MG63 (cell line): ENCODE measurements around the gene FSCN2. TPM values are rescaled to one million over a fixed set of nuclear protein-coding genes. Genes with fewer than 3 reads are reported as not detected.

Experiments
- DNase-seq: peaks from one replicate; pipeline ENCODE4 v3.0.0-alpha.2; 2020
- H3K27me3 ChIP-seq: fragments of 250-450 bp; sonication (Bioruptor Pico); 2 replicates; pipeline ENCODE4 v1.5.1; 2020; ENCODE audit warnings: mild to moderate bottlenecking, moderate library complexity
- H3K36me3 ChIP-seq: fragments of 250-450 bp; sonication (Bioruptor Pico); 2 replicates; pipeline ENCODE4 v1.5.1; 2020; ENCODE audit warnings: mild to moderate bottlenecking, moderate library complexity
- H3K4me3 ChIP-seq: fragments of 250-450 bp; sonication (Bioruptor Pico); 2 replicates; pipeline ENCODE4 v1.5.1; 2020; ENCODE audit warnings: mild to moderate bottlenecking, moderate library complexity
- H3K9me3 ChIP-seq: fragments of 250-450 bp; sonication (Bioruptor Pico); 2 replicates; pipeline ENCODE4 v1.5.1; 2020; ENCODE audit warnings: mild to moderate bottlenecking, moderate library complexity
- total RNA-seq: library from RNA; depleted of rRNA; stranded (reverse); fragments of >200 nt; shearing (Covaris generic); gene quantifications from 2 replicates; pipeline ENCODE4 v1.2.3, GENCODE V29; 2014; ENCODE audit warnings: low replicate concordance

FSCN2 gene
- total RNA-seq, 1 experiment from 2014 or later = not detected

DNA sequence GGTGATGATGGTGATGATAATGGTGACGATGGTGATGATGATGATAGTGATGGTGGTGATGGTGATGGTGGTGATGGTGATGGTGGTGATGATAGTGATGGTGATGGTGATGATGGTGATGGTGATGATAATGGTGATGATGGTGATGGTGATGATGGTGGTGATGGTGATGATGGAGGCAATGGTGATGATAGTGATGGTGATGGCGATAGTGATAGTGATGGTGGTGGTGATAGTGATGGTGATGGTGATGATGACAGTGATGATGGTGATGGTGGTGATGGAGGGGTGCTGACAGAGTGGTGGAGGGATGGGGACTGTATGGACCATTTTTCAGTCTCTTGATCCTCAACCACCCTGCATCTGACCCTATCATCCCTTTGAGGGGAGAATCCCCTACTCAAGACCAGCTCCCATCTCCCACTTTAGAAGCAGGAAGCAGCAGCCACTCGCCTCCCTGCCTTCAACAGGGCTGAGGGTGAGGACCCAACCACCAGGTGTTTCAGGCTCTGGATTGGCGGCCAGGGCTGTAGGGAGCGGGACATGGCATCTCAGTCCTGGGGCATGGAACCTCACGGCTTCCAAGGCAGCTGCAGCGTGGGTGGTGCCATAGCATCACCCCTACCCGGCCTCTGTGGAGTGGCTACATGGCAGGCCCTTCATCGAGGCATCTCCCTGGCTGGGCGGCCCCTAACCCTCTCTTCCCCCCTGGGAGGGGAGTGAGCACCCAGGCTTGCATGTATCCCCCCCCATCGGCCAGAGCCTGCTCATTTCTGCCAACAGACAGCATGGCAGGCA lies 4.5 kb downstream of the FSCN2 start:
- Histone ChIP-seq H3K9me3 (no peaks in the 10 kb centered on the region), H3K27me3 (no peaks in the 10 kb centered on the region), H3K4me3 (no peak overlapping the region), H3K36me3 (no peaks in the 10 kb centered on the region)
- no peak for DNase-seq

DNA sequence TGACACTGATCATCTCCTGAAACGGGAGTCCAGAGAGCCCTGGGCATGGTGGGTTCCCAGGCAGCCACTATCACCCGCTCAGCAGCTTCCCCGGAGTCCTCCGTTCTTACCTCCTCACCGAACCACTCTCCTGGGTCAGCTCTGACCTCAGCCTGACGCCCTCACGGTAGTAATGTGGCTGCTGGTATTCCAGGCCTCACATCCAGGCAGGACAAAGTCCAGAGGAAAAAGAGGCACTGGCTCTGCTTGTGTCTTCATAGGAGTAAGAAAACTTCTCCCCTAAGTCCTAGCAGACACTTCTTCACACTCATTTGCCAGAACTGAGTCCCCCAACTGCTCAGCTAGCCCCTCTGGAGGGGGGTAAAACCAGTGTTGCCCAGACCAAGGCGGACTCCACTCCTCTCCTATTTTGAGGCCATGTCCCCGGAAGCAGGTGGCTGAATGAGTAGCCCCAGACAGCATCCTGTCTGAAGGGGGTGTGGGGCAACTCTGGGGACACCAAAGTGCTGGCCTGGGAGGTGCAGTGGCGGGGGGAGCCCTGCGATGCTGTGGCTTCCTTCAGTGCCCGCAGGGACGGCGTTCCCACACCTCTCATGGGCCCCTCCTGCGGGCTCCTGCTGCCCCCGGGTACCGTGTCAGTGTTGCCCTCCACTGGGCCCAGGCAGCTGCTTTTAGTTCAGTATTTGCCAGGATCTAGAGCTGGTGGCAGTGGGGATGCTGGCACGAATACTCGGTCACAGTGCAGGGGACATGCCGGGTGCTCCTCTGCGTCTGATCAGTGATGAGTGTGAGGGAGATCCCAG lies 5.4 kb downstream of the FSCN2 start:
- Histone ChIP-seq H3K4me3 (no peak overlapping the region), H3K9me3 (no peaks in the 10 kb centered on the region), H3K36me3 (no peaks in the 10 kb centered on the region; the same call in 1 of the 2 replicates), H3K27me3 (no peaks in the 10 kb centered on the region)
- no peak for DNase-seq

DNA sequence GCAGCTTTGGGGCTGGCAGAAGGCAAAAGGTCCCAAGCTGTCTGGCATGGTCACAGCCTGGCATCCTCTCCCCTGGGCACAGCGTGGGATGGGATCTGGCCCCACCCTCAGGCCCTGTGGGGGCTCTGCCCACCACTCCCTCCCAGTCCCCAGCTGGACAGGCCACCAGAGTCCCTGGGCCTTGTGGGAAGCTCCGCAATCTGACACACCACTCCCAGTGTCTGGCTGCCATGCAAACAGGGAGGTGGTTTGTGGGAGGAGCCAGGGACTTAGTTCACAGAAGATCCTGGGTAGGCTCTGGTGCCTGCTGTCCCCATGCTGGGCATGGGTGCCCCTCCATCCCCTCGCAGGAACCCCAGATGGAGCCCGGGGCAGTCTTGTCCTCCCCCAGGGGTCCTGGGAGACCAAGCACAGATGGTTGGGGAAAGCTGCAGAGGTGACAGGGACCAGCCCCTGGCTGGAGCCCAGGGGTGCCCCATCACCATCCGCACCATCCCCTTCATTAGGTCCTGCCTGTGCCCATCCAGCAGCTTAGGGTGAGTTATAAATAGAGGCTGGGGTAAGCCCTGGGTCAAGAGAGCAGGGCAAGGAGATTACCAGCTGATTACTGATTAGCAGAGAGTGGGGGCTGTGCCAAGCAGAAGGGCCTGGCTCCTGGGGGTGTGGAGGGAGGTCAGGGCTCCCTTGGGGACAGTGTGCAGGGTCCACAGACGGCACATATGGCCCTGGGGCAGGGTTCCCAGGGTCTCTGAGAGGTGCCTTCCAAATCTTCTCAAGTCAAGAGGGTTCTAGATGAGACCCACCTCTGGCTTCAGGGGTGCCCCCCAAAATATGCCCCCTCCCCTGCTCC lies 6.2 kb downstream of the FSCN2 start:
- Histone ChIP-seq H3K4me3 (no peak overlapping the region), H3K36me3 (peaks cover 1% of the 10 kb centered on the region), H3K9me3 (no peaks in the 10 kb centered on the region), H3K27me3 (no peaks in the 10 kb centered on the region)
- DNase-seq = no peak

DNA sequence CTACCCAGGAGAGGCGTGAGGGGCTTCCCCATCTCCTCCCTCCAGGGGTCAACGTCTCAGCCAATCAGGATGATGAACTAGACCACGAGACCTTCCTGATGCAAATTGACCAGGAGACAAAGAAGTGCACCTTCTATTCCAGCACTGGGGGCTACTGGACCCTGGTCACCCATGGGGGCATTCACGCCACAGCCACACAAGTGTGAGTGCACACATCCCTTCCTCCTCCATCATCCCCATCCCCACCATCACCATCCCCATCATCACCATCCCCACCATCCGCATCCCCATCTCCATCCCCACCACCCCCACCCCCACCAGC lies 6.8 kb downstream of the FSCN2 start:
- H3K4me3 ChIP-seq = no peak overlapping the region
- no peak for DNase-seq

DNA sequence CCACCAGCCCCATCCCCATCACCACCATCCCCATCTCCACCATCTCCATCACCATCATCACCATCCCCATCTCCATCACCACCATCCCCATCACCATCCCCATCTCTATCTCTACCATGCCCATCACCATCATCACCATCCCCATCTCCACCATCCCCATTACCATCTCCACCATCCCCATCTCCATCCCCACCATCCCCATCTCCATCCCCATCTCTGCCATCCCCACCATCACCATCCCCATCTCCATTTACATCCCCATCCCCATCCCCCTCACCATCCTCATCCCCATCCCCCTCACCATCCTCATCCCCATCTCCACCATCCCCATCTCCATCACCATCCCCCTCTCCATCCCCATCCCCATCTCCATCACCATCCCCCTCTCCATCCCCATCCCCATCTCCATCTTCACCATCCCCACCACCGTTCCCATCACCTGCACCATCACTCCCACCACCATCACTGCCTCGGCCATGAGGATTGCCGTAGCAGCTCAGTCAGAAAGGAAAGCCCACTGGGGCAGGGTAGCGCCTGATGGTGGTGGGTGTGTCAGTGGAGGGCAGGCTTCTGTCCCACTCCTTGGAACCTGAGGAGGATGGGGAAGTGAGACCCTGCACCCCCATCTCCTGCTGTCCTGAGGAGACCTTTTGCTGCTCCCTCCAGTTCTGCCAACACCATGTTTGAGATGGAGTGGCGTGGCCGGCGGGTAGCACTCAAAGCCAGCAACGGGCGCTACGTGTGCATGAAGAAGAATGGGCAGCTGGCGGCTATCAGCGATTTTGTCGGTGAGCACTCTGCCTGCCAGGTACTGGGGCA lies 7.5 kb downstream of the FSCN2 start:
- H3K4me3 ChIP-seq = no peak overlapping the region
- no peaks in the 10 kb centered on the region for H3K27me3 ChIP-seq
- H3K36me3 ChIP-seq = peaks cover 13% of the 10 kb centered on the region
- no peaks in the 10 kb centered on the region for H3K9me3 ChIP-seq
- no peak for DNase-seq

More for the DNA sequence above, 6.8 kb downstream of the FSCN2 start:
- Histone ChIP-seq H3K9me3 (no peaks in the 10 kb centered on the region), H3K36me3 (peaks cover 6% of the 10 kb centered on the region), H3K27me3 (no peaks in the 10 kb centered on the region)

DNA sequence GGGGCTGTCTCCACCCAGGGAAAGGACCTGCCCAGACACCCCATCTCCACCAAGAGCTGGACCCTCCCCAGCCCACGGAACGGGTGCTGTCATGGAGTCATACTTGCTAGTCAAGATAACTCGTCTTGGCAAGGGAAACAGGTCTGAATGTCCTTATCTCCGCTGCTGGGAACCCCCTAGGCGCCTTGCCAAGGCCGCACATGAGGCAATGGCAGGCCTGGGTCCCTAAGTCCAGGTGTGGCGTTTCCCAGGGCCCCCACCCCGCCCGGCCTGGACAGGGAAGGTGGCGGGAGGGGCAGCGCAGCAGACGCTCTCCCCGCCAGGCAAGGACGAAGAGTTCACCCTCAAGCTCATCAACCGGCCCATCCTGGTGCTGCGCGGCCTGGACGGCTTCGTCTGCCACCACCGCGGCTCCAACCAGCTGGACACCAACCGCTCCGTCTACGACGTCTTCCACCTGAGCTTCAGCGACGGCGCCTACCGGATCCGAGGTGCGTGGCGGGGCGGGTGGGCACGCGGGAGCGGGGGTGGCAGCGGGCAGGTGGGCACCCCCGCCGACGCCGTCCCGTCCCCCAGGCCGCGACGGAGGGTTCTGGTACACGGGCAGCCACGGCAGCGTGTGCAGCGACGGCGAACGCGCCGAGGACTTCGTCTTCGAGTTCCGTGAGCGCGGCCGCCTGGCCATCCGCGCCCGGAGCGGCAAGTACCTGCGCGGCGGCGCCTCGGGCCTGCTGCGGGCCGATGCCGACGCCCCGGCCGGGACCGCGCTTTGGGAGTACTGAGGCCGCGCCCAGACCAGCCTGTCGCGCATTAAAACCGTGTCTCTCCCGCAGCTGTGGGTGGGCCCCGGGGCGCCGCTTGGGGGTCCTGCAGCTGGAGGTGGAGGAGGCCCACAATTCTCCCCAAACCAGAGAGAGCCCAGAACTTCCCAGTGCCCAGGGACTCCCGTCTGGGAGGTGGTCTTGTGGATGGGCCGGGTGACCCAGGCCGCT lies 8.4 kb downstream of the FSCN2 start:
- DNase-seq = no peak
- Histone ChIP-seq H3K4me3 (no peak overlapping the region), H3K27me3 (no peaks in the 10 kb centered on the region), H3K36me3 (peaks cover 22% of the 10 kb centered on the region), H3K9me3 (no peaks in the 10 kb centered on the region)

DNA sequence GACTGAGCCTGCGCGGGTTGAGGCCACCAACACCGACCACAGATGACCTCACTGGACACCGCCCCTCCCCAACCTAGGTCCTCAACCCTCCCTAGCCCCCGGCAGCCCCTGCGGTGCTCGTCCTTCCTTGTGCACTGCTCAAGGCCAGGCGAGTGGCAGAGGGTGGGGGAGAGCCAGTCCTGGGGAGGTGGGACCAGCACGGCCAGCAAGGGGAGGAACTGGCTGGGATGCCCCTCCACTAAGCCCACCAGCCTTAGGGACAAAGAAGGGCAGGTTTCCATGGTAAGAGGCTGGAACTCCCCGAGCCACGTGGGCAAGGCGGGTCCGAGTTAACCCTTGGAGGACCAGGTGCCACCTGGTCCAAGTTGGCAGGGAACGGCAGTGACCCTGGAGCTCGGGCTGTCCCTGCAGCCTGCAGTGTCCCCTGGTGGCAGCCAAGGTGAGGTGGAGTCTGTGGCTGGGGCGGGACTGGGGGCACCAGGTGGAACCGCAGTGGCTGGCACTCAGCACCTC lies 9.2 kb downstream of the FSCN2 start:
- Histone ChIP-seq H3K27me3 (no peaks in the 10 kb centered on the region), H3K36me3 (peaks cover 24% of the 10 kb centered on the region), H3K9me3 (no peaks in the 10 kb centered on the region), H3K4me3 (no peak overlapping the region)
- DNase-seq = no peak

DNA sequence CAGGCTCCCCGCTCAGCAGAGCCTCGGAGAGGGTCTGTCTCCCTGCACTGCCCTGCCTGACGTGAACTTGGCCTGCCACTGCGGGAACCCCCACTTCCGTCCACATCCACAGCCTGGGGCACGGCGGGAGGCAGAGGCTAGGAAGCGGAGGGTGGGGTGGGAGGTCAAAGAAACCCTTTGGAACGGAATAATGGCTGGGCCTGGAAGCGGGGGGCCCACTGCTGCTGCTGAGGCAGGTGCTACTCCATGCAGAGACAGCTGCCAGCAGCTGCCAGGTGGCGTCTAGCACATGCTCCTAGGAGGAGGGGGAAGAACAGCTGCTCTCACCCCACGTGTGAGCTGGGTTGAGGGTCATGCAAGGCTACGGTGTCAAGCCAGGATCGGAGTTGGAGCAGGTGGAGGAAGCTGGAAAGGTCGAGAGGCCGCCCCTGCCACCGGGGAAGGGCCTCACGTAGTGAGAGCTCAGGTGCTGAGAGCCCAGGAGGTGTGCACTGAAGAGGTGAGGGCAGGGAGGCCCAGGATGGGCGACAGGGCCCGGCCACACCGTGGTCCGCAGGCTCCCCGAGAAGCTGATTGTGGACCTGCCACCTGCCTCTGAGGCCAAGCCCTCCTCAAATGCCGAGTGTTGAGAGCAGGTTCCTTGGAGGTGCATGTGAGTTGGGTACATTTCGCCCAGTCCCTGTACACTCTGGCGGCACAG lies 9.8 kb downstream of the FSCN2 start:
- no peaks in the 10 kb centered on the region for H3K9me3 ChIP-seq
- DNase-seq = no peak
- H3K36me3 ChIP-seq = peaks cover 29% of the 10 kb centered on the region
- H3K4me3 ChIP-seq = no peak overlapping the region
- H3K27me3 ChIP-seq = no peaks in the 10 kb centered on the region

DNA sequence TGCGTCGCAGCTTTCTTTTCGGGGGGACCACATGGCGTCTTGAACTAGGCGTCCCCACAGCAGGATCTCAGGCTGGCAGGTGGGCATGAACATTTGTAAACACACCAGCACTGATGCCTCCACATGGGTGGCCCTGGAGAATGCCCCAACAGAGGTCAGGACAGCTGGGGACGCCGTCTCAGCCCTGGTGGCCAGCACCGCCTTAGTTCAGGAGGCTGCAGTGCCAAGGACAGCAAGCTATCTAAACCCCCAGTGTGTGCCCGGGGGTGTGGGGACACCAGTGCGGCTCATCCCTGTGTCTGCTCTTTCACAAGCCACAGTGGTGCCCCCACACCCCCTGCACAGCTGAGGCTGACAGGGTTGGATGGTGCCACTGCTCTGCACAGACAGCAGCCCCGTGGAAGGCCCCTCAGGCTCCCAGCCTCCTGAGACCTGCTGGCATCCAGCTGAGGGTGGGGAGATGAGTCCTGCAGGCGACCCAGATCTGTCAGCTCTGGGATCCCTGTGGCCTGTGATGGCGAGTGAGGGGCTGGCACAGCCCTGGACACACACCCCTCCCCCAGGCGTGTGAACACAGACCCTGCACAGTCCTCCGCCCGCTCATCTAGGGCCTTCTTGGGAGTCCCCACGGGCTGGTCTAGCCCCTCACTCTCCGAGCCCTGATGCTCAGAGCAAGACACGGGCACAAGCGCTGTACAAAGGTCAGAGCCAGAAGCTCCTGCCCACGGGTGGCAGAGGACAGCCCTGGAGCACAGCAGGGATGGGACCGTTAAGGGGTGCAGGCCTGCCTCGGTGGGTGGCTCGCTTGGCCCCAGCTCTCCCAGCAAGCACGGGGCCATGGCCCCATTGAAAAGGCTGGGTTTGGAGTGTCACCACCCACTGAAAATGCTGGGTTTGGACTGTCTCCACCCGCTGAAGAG lies 10.7 kb downstream of the FSCN2 start:
- Histone ChIP-seq H3K36me3 (peaks cover 38% of the 10 kb centered on the region), H3K9me3 (no peaks in the 10 kb centered on the region), H3K27me3 (no peaks in the 10 kb centered on the region), H3K4me3 (no peak overlapping the region)
- no peak for DNase-seq

DNA sequence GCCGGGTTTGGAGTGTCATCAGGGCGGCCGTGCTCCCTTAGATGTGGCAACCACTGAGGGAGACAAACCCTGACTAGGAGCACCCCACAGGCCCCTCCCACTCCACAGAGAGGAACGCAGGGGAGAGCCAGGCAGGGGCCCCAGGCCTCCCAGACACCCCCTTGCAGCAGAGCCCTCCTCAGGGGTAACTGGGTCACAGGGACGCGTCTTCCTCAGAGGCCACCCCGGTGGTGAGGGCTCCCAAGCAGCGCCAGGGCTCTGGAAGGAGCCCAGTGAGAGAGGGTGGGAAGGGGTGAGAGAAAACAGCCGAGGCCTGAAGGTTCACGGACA lies 11.4 kb downstream of the FSCN2 start:
- H3K27me3 ChIP-seq = no peaks in the 10 kb centered on the region
- H3K36me3 ChIP-seq = peaks cover 44% of the 10 kb centered on the region
- H3K4me3 ChIP-seq = no peak overlapping the region
- no peaks in the 10 kb centered on the region for H3K9me3 ChIP-seq
- no peak for DNase-seq

DNA sequence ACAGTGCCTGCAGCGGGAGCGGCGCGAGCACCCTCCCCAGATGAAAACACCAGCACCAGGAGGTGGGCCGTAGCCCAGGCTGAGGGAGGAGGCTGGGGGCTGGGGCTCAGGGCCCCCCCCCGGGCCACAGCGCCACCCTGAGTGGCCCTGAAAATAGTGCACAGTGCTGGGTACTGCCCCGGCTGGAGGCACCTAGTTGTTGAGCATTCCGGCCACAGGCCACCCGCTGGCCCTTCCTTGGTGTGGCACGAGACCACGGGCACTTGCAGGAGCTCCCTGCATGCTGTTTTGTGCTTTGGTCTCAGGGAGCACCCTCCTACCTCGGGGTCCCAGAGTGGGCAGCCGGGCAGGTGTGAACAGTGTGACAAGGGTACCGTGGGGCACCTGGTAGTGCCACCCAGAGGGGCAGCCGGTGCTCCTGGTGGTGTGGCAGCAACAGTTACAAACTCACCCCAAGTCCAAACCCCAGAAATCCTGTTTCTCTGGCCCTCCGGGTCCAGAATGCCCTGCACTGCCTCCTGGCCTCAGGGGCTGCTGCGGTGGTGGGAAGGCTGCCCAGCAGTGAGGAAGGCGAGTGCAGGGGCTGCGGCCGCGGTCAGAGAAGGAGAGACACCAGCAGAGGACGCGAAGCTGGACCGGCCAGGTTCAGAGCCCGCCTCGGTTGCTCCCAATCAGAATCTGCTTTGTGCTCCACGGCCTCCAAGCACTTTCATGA lies 11.9 kb downstream of the FSCN2 start:
- Histone ChIP-seq H3K27me3 (no peaks in the 10 kb centered on the region), H3K9me3 (no peaks in the 10 kb centered on the region), H3K4me3 (no peak overlapping the region), H3K36me3 (peaks cover 50% of the 10 kb centered on the region)
- no peak for DNase-seq

DNA sequence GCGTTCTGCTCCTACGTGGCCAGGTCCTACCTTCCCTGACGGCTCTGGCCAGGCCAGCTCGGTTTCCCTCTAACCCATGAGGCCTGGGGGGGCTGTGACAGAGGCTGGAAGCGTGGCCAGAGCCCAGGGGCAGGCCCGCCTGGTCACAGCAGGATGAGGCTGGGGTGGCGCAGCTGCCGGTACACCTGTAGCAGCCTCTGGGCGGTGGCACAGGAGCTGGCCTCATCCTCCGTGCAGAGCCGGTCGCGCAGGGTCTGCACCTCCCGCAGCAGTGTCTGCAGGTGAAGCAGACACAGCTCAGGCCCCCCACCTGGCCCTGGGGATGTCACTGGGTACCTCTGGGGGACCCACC lies 12.5 kb downstream of the FSCN2 start:
- Histone ChIP-seq H3K4me3 (no peak overlapping the region), H3K9me3 (no peaks in the 10 kb centered on the region), H3K27me3 (no peaks in the 10 kb centered on the region), H3K36me3 (peaks cover 55% of the 10 kb centered on the region)
- no peak for DNase-seq

DNA sequence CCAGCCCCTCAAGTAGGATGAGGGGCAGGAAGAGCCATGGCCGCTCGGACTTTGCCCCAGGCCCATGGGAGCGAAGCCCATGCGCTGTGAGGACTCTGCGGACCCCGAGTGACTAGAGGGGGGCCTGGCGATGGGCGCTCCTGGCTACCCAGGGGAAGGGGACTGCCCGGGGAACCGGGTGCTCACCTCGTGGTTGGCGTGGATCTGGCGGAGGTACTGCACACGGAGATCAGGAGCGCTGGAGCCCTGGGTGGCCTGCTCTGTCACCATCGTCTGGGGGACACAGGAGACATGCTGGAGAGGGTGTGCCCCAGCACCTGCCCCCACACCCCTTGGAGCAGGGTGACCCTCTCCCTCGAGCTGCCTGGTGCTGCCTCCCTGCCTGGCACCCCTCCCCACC lies 12.9 kb downstream of the FSCN2 start:
- H3K9me3 ChIP-seq = no peaks in the 10 kb centered on the region
- DNase-seq = no peak

More for the DNA sequence above, 12.9 kb downstream of the FSCN2 start:
- H3K4me3 ChIP-seq = no peak overlapping the region
- H3K36me3 ChIP-seq = peaks cover 60% of the 10 kb centered on the region
- H3K27me3 ChIP-seq = no peaks in the 10 kb centered on the region
